Heart left ventricle (tissue), 13 donors: Measurements from ENCODE around the gene STYXL1.

ENCODE experiments used
- CTCF ChIP-seq, 12 donors: fragments of 200-600 bp; sonication (generic) in 4 of 12; IDR thresholded peaks; one replicate each; pipeline versions ENCODE4 v1.5.0 to v1.8.0; 2018 to 2022; ENCODE audit warnings: antibody characterized with exemption in 12 of 12, mild to moderate bottlenecking in 5 of 12
- POLR2A ChIP-seq, 2 donors: fragments of 450-650 bp; IDR thresholded peaks; one replicate each; pipeline ENCODE4 v1.6.1; 2017; ENCODE audit warnings: antibody characterized with exemption in 2 of 2, mild to moderate bottlenecking in 2 of 2, moderate library complexity in 2 of 2
- donor health status: ischemic (EF 13 %, LVEDD 7.1; RV severe dilation, severe dysfunction).
- donor health status: DM: no; HTN: yes; CAD: no.
- donor health status: DM: no; HTN: no; CAD: no.
- donor health status: ischemic (EF 25% LVEDD 6.9; RV normal size, moderate dysfunction).
- donor health status: ischemic (EF 25% LVEDD 5.7; RV mildly dilated, moderate dysfunction).
- donor health status: ischemic (EF 35%, LVEDD 5.7; RV mildly dilated, moderate dysfunction).
- donor health status: nonischemic (EF 11% LVEDD 7.7; RV severe dilation, severe dysfunction).
- donor health status: DM: yes; HTN: yes; CAD: no.
- donor health status: PGD.
- donor health status: ischemic (EF 29% LVEDD 5.4; RV normal size, mild dysfunction).
- donor health status: nonischemic (EF 23%, LVEDD 6.1; RV moderate dilation, normal function).

- TF ChIP-seq CTCF (IDR thresholded peaks at IDR 0.05) (no peak), POLR2A (IDR thresholded peaks at IDR 0.05) (no peak)
These were observed 82.2 kb downstream of the STYXL1 start for GRCh38 chr7:75965617-75966016.
